GM18520 (cell line): ENCODE data around the gene GPBAR1.

Experiments used
- ATAC-seq: cut with Tn5 transposase; IDR thresholded peaks from one replicate; pipeline ENCODE4 v1.9.1; 2021; ENCODE audit not compliant: unreplicated experiment

Gene GPBAR1

GRCh38 chr2:218260742-218261422, at the start of gene GPBAR1:
GPBAR1 (plus strand) TSS chr2:218261015; CDS start chr2:218262725, 1,710 bp downstream.
- no peak for ATAC-seq

DNA sequence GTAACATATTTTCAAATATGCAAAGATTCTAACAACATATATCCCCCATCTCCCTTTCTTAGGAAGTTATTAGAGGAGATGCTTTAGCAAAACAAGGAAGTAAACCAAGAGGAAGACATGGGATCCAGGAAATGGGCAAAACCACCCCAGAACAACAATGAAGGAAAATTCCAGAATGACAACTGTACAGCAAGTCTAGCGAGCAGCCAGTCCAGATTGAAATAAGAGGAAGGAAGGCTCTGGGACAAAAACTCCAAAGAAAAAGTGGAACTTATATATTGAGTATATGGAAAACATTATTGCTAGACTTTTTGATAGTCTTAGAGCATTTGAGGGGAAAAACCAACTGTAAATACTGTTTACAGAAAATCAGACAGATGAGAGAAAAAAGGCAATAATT, 46.7 kb upstream of the GPBAR1 start:
- ATAC-seq: no peak

DNA sequence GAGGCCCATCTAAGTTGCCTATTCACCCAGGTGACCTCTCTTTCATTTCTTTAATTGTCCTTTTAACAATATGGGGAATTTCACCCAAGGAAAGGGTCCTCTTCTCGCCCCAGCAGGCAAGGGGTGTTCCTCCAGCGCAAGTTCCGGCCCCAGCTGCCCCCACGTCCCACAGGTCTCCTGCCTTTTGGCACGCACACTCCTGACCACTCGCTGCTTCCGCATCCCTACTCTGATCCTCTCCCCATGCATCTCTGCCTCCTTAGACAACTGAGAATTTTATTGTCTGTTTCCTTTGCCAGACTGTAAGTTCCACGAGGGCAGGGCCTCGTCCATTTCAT, 44.5 kb upstream of the GPBAR1 start:
- no peak for ATAC-seq

GRCh38 chr2:218216674-218217359, 44.0 kb upstream of the GPBAR1 start, which contains the start of gene ARPC2:
ARPC2 (plus strand) TSS chr2:218217189; CDS start chr2:218217471, 282 bp downstream.
- peak; percentile 54 for ATAC-seq

DNA sequence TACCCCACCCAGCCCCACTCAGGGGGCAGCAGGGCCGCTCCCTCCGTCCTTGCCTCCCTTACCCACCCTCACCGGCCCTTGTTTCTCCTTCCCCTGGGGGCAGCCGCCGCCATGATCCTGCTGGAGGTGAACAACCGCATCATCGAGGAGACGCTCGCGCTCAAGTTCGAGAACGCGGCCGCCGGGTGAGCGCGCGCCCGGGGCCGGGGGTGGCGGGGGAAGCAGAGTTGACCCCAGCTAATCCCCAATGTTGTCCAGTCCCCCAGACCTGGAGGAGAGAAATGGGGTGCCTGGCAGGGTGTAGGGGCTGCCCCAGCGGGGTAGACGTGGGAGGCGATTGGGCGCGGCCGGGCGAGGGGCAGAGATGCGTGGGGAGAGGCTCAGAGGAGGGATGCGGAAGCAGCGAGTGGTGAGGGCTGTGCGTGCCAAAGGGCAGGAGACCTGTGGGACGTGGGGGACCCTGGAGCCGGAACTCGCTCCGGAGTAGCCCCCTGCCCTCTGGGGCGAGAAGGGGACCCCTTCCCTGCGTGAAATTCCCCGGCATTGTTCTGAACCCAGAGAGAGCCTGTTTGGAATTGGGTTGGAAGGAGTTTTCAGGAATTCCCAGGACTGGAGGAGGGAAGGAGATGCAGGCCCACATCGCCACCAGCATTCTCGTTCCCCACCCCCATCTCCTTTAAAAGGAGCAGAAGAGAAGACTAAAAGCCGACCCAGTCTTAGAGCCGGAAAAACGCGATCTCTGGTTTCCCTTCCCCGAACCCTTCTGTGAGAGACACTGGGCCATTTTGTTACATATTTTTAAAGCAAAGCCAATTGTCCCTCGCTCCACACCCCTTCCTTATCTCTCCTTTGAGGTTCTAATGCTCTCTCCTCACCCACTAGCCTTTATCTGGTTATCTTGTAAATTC, 43.2 kb upstream of the GPBAR1 start:
- ATAC-seq: no peak

- peak; percentile 45 for ATAC-seq
Observed at GRCh38 chr2:218218268-218219185, 42.3 kb upstream of the GPBAR1 start.

DNA sequence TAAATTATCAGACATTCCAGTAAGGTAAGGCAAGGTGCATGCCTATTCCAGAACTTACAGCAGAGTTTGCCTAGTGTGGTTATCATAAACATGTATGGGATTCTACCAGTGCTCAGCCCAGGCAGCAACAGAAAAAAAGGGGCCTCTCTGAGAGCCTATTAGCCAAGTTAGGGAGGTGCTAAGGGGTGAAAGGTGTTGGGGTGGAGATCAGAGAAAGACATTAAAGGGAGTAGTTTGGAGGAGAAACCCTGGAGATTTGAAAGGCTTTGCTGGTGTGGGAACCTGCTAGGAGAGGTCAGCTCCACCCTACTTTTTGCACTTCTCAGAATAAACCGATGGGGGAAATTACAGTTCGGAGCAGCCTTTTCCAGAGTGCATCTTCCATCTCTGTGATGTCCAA, 40.9 kb upstream of the GPBAR1 start:
- ATAC-seq: no peak

- no peak for ATAC-seq
Observed at GRCh38 chr2:218221000-218221399, 39.8 kb upstream of the GPBAR1 start.

- no peak for ATAC-seq
Observed at GRCh38 chr2:218223046-218223445, 37.8 kb upstream of the GPBAR1 start.

DNA sequence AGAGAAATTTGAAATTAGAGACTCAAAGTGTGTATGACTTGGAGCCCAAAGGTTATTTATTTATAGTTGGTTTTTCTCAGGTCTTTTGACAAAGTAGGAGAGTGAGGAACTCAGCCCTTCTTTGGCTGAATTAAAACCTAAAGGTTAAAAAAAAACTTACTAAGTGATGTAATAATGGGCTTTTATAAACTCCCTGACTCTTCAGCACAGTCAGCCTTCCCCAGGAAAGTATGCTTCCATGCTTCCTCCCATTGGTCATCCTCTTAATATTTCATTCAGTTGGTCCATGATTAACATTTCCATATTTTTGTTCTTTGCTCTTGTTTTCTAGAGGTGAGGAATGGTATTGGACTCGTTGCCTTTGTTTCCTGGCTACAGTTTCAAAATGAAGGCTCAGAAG, 36.6 kb upstream of the GPBAR1 start:
- ATAC-seq: no peak

DNA sequence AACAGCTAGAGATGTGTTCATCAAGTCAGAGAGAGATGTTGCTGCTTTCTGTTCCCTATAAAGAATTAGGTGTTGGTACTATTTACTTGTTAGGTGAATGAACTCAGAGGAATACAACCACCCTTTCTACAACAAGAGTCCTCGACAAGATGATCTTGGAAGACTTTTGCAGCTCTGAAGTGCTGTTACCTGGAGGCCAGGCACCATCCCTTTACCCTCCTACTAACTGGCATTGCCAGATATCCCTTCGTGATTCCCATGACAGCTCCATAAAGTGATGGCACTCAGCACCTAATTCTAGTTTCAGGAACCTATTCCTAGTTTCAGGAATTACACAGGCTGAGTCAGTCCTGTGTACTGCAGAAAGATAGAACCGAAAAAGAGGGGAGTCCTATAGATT, 33.9 kb upstream of the GPBAR1 start:
- ATAC-seq: no peak

DNA sequence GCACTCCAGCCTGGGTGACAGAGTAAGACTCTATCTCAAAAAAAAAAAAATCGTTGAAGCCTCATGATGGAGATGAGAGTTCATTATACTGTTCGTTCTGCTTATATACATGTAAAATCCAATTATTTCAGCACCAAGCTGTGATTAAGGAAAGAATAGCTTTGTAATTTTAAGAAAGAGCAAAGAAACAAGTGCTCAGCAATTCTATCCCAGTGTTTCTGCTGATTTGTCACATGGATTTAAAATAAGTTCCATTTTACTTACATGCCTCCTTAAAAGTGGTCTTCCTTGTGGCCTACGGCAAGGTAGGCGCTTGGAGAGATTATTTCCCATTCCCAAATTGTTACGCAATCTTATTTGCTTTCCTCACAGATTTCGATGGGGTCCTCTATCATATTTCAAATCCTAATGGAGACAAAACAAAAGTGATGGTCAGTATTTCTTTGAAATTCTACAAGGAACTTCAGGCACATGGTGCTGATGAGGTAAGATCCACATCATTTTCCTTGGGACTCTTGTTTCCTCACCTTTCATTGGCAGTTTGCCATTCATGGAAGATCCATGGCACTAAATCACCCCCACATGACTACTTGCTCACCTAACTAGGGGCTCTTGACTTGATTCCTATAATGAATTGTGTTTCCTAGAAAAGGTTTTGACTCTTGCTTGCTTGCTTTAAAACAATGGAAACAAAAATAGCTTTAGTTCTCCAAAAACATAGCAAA, 32.3 kb upstream of the GPBAR1 start:
- ATAC-seq: no peak

GRCh38 chr2:218229239-218229638, 31.6 kb upstream of the GPBAR1 start:
- ATAC-seq: peak; percentile 71

GRCh38 chr2:218229851-218230250, 31.0 kb upstream of the GPBAR1 start:
- no peak for ATAC-seq

- peak; percentile 35 for ATAC-seq
Observed at GRCh38 chr2:218230882-218231281, 29.9 kb upstream of the GPBAR1 start.

DNA sequence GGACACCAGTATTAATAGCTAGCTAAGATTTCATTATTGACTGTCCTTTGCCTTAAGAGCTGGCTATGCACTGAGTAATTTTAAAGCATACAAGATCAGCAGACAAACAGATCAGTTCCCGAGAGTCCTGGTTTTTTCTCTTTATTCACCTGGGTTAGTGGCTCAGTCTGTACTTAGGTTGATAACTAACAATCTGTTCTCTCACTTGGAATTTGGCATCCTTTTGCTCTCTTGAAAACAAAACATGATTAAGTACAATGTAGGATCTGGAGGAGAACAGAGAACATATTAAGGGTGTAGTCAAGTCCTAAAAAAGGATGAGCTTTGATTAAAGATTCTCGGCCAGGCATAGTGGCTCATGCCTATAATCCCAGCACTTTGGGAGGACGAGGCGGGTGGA, 27.3 kb upstream of the GPBAR1 start:
- no peak for ATAC-seq

- no peak for ATAC-seq
Observed at GRCh38 chr2:218234521-218234920, 26.3 kb upstream of the GPBAR1 start.

DNA sequence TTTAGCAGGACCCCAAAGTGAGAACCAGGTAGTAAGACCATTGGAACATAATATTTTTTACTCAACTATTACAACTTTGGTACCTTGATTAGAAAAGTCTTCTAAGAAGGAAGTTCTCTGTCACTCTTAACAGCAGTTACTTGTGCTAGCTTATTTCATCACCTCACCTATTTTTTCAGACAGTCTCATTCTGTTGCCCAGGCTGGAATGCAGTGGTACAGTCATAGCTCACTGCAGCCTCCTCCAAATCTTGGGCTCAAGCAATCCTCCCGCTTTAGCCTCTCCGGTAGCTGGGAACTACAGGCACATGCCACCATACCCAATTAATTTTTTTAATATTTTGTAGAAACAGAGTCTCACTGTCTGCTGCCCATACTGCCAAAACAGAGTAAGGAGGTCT, 25.8 kb upstream of the GPBAR1 start:
- ATAC-seq: no peak

- ATAC-seq: no peak
Observed at GRCh38 chr2:218236829-218237228, 24.0 kb upstream of the GPBAR1 start.

GRCh38 chr2:218238887-218239286, 21.9 kb upstream of the GPBAR1 start:
- no peak for ATAC-seq
